ENCODE measurements around the gene PCBD2.

Gene PCBD2

GRCh38 chr5:135008556-135008955 is 103.6 kb downstream of the PCBD2 start:
- no peak for DNase-seq

GRCh38 chr5:135008981-135009735 is 104.2 kb downstream of the PCBD2 start:
- DNase-seq: no peak

- DNase-seq: no peak
Observed at GRCh38 chr5:135009736-135010501, 105.0 kb downstream of the PCBD2 start.

GRCh38 chr5:135010502-135011354 is 105.8 kb downstream of the PCBD2 start:
- no peak for DNase-seq

- no peak for DNase-seq
Observed at GRCh38 chr5:135011355-135012032, 106.6 kb downstream of the PCBD2 start.

- DNase-seq: no peak
Observed at GRCh38 chr5:135012033-135012588, 107.2 kb downstream of the PCBD2 start.

Data from NCI-H1048 (cell line).